ENCODE data around the gene VAMP3. TPM values are rescaled to one million over a fixed set of nuclear protein-coding genes. Genes with fewer than 3 reads are reported as not detected.

Gene VAMP3
- total and polyA plus RNA-seq, 9 of the 15 experiments (the other 6 are each of a cell fraction or from before 2014, with no cell fraction given) = 27.1 to 71.3 (median 47.5) TPM

- TF ChIP-seq ATF7 (IDR thresholded peaks at IDR 0.05) (peak; percentile 77), AFF1 (IDR thresholded peaks at IDR 0.05; ENCODE audit: low read depth in 1 of 2, partially characterized antibody in 2 of 2) (no peak), PREB (CRISPR knock-in tag; IDR thresholded peaks at IDR 0.05) (0 out of 2 replicates have a peak, but pooled peaks have one; percentile 40), IRF1 (CRISPR knock-in tag; IDR thresholded peaks at IDR 0.05; ENCODE audit: borderline replicate concordance) (no peak), MEIS2 (IDR thresholded peaks at IDR 0.05; ENCODE audit: partially characterized antibody) (peak; percentile 20), ZBTB40 (IDR thresholded peaks at IDR 0.05) (no peak), ZBTB40 (CRISPR knock-in tag; IDR thresholded peaks at IDR 0.05) (no peak), FOXA3 (CRISPR knock-in tag; conservative IDR thresholded peaks at IDR 0.05 in 1 of 2, IDR thresholded peaks at IDR 0.05 in 1 of 2) (no peak), POLR2H (tag; IDR thresholded peaks at IDR 0.05; ENCODE audit: low read depth) (no peak)
- TF ChIP-seq, protein P1, sequence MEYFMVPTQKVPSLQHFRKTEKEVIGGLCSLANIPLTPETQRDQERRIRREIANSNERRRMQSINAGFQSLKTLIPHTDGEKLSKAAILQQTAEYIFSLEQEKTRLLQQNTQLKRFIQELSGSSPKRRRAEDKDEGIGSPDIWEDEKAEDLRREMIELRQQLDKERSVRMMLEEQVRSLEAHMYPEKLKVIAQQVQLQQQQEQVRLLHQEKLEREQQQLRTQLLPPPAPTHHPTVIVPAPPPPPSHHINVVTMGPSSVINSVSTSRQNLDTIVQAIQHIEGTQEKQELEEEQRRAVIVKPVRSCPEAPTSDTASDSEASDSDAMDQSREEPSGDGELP (CRISPR knock-in tag; IDR thresholded peaks at IDR 0.05; ENCODE audit: borderline replicate concordance) = no peak
Measured at GRCh38 chr1:7783826-7784491, 12.9 kb downstream of the VAMP3 start, which contains the start of gene PER3 (continued).
